Activated CD8-positive, alpha-beta memory T cell treated with anti-CD3 and anti-CD28 coated beads, Interleukin-2, amount 10 ng/mL, durations not matched to agents 7 days and 5 days (primary cell): ENCODE measurements around the gene DARS1. TPM values are rescaled to one million over a fixed set of nuclear protein-coding genes. Genes with fewer than 3 reads are reported as not detected.

Experiments used
- ATAC-seq: fragments of 150-1000 bp; cut with Tn5 transposase; one replicate; pipeline ENCODE4 v1.10.0; 2021; ENCODE audit warnings: moderate library complexity
- CTCF ChIA-PET: fragments of 350-600 bp; sonication (Branson Sonifier 250); formaldehyde crosslinking; loops from one replicate; lab custom pipeline; 2021; ENCODE audit warnings: antibody characterized with exemption; lab: Charles Lee
- DNase-seq: peaks from one replicate; pipeline ENCODE4 v3.0.0-alpha.2; 2020
- H3K27ac Mint-ChIP-seq: one replicate; pipeline ENCODE4 v1.8.0; 2021; ENCODE audit warnings: mild to moderate bottlenecking, mixed read lengths
- H3K27me3 Mint-ChIP-seq: one replicate; pipeline ENCODE4 v1.8.0; 2021; ENCODE audit warnings: mixed read lengths
- H3K36me3 Mint-ChIP-seq: one replicate; pipeline ENCODE4 v1.8.0; 2021; ENCODE audit warnings: mild to moderate bottlenecking, mixed read lengths
- H3K4me1 Mint-ChIP-seq: one replicate; pipeline ENCODE4 v1.8.0; 2021; ENCODE audit warnings: mixed read lengths
- H3K4me3 Mint-ChIP-seq: one replicate; pipeline ENCODE4 v1.8.0; 2021; ENCODE audit warnings: mild to moderate bottlenecking, moderate library complexity, mixed read lengths
- H3K9me3 Mint-ChIP-seq: one replicate; pipeline ENCODE4 v1.8.0; 2022; ENCODE audit warnings: low read depth, mixed read lengths
- total RNA-seq, 2 experiments: library from RNA; stranded (reverse); gene quantifications; one replicate each; pipeline ENCODE4 v1.2.3, GENCODE V29; 2021

Gene DARS1
- total RNA-seq, 2 experiments from 2014 or later: 94.0 to 109 TPM

GRCh38 chr2:135945526-135945925 lies 39.9 kb downstream of the DARS1 start:
- Mint-ChIP-seq H3K4me3 (no peak overlapping the region), H3K9me3 (peaks cover 3% of the 10 kb centered on the region), H3K27me3 (no peaks in the 10 kb centered on the region), H3K36me3 (peaks cover 55% of the 10 kb centered on the region), H3K27ac (no peak overlapping the region), H3K4me1 (peaks cover 42% of the 10 kb centered on the region)
- CTCF ChIA-PET: no interaction called here
- DNase-seq (no peak), ATAC-seq (no peak)

- no peak overlapping the region for H3K4me3 Mint-ChIP-seq
- H3K27ac Mint-ChIP-seq: no peak overlapping the region
- ATAC-seq: no peak
- no peak for DNase-seq
- H3K36me3 Mint-ChIP-seq: peaks cover 60% of the 10 kb centered on the region
- H3K9me3 Mint-ChIP-seq: peaks cover 3% of the 10 kb centered on the region
- peaks cover 40% of the 10 kb centered on the region for H3K4me1 Mint-ChIP-seq
- CTCF ChIA-PET: no interaction called here
- no peaks in the 10 kb centered on the region for H3K27me3 Mint-ChIP-seq
Observed at GRCh38 chr2:135944625-135945024, 40.8 kb downstream of the DARS1 start.

- peaks cover 30% of the 10 kb centered on the region for H3K4me1 Mint-ChIP-seq
- H3K9me3 Mint-ChIP-seq: peaks cover 3% of the 10 kb centered on the region
- no peak overlapping the region for H3K27ac Mint-ChIP-seq
- no peak overlapping the region for H3K4me3 Mint-ChIP-seq
- DNase-seq (no peak), ATAC-seq (no peak)
- CTCF ChIA-PET: interaction anchor here (0.7 kb wide), 1 partner anchor 29 kb away, joined by 3 read pairs; no protein-coding TSS in a partner anchor
- no peaks in the 10 kb centered on the region for H3K27me3 Mint-ChIP-seq
- H3K36me3 Mint-ChIP-seq: peaks cover 71% of the 10 kb centered on the region
Observed at GRCh38 chr2:135942936-135943688, 42.3 kb downstream of the DARS1 start.

GRCh38 chr2:135936524-135936923 lies 48.9 kb downstream of the DARS1 start:
- ATAC-seq (no peak), DNase-seq (no peak)

GRCh38 chr2:135935914-135936313 lies 49.5 kb downstream of the DARS1 start:
- ATAC-seq (no peak), DNase-seq (no peak)
- no peak overlapping the region for H3K4me3 Mint-ChIP-seq
- H3K4me1 Mint-ChIP-seq: peaks cover 50% of the 10 kb centered on the region
- no peak overlapping the region for H3K27ac Mint-ChIP-seq
- no peaks in the 10 kb centered on the region for H3K27me3 Mint-ChIP-seq
- CTCF ChIA-PET: interaction anchor here (2.3 kb wide), 1 partner anchor 22 kb away, joined by 5 read pairs; no protein-coding TSS in a partner anchor
- H3K36me3 Mint-ChIP-seq: peaks cover 72% of the 10 kb centered on the region
- H3K9me3 Mint-ChIP-seq: no peaks in the 10 kb centered on the region

More at GRCh38 chr2:135936524-135936923, 48.9 kb downstream of the DARS1 start:
- Mint-ChIP-seq H3K4me1 (peaks cover 46% of the 10 kb centered on the region), H3K36me3 (peaks cover 70% of the 10 kb centered on the region), H3K4me3 (no peak overlapping the region), H3K27ac (peak overlapping the region; percentile 28), H3K27me3 (no peaks in the 10 kb centered on the region), H3K9me3 (no peaks in the 10 kb centered on the region)
- CTCF ChIA-PET: no interaction called here

GRCh38 chr2:135931776-135932443 lies 53.5 kb downstream of the DARS1 start:
- CTCF ChIA-PET: interaction anchor here (0.6 to 1.7 kb wide), 4 partner anchors 16 to 444 kb away, joined by 3 to 4 read pairs (median 4); no protein-coding TSS in a partner anchor

GRCh38 chr2:135926605-135927004 lies 58.8 kb downstream of the DARS1 start:
- no peak for ATAC-seq
- H3K9me3 Mint-ChIP-seq: no peaks in the 10 kb centered on the region
- CTCF ChIA-PET: interaction anchor here (1.0 to 2.0 kb wide), 2 partner anchors 10 to 13 kb away, joined by 3 to 4 read pairs; no protein-coding TSS in a partner anchor
- H3K27ac Mint-ChIP-seq: no peak overlapping the region
- peaks cover 45% of the 10 kb centered on the region for H3K36me3 Mint-ChIP-seq
- peaks cover 6% of the 10 kb centered on the region for H3K4me1 Mint-ChIP-seq
- H3K27me3 Mint-ChIP-seq: no peaks in the 10 kb centered on the region
- DNase-seq: no peak
- no peak overlapping the region for H3K4me3 Mint-ChIP-seq

More at GRCh38 chr2:135931776-135932443, 53.5 kb downstream of the DARS1 start:
- Mint-ChIP-seq H3K27me3 (no peaks in the 10 kb centered on the region), H3K4me3 (no peak overlapping the region), H3K36me3 (peaks cover 65% of the 10 kb centered on the region), H3K27ac (peak overlapping the region; percentile 80), H3K4me1 (peaks cover 34% of the 10 kb centered on the region), H3K9me3 (no peaks in the 10 kb centered on the region)
- DNase-seq (no peak), ATAC-seq (peak; percentile 76)

- ATAC-seq (no peak), DNase-seq (no peak)
- H3K27ac Mint-ChIP-seq: no peak overlapping the region
- H3K4me1 Mint-ChIP-seq: peaks cover under 1% of the 10 kb centered on the region
- peaks cover 40% of the 10 kb centered on the region for H3K36me3 Mint-ChIP-seq
- no peaks in the 10 kb centered on the region for H3K9me3 Mint-ChIP-seq
- H3K4me3 Mint-ChIP-seq: no peak overlapping the region
- CTCF ChIA-PET: interaction anchor here (1.0 to 2.0 kb wide), 2 partner anchors 9 to 12 kb away, joined by 3 to 4 read pairs; no protein-coding TSS in a partner anchor
- no peaks in the 10 kb centered on the region for H3K27me3 Mint-ChIP-seq
Observed at GRCh38 chr2:135925571-135925970, 59.9 kb downstream of the DARS1 start.

- CTCF ChIA-PET: interaction anchor here (0.9 to 7.4 kb wide), 4 partner anchors 9 to 470 kb away, joined by 3 to 109 read pairs (median 52); no protein-coding TSS in a partner anchor
- no peak overlapping the region for H3K4me3 Mint-ChIP-seq
- DNase-seq (no peak), ATAC-seq (peak; percentile 53)
- H3K27ac Mint-ChIP-seq: peak overlapping the region; percentile 24
- H3K4me1 Mint-ChIP-seq: peaks cover 12% of the 10 kb centered on the region
- H3K36me3 Mint-ChIP-seq: peaks cover 16% of the 10 kb centered on the region
- H3K9me3 Mint-ChIP-seq: no peaks in the 10 kb centered on the region
- no peaks in the 10 kb centered on the region for H3K27me3 Mint-ChIP-seq
Observed at GRCh38 chr2:135916207-135916606, 69.2 kb downstream of the DARS1 start.

GRCh38 chr2:135914485-135914884 lies 70.9 kb downstream of the DARS1 start:
- Mint-ChIP-seq H3K27me3 (no peaks in the 10 kb centered on the region), H3K9me3 (no peaks in the 10 kb centered on the region), H3K4me3 (no peak overlapping the region), H3K4me1 (peaks cover 15% of the 10 kb centered on the region), H3K36me3 (peaks cover 24% of the 10 kb centered on the region), H3K27ac (no peak overlapping the region)
- no peak for ATAC-seq
- no peak for DNase-seq
- CTCF ChIA-PET: interaction anchor here (0.7 to 7.4 kb wide), 22 partner anchors 11 to 509 kb away, joined by 3 to 109 read pairs (median 4); no protein-coding TSS in a partner anchor

GRCh38 chr2:135913727-135914365 lies 71.6 kb downstream of the DARS1 start:
- no peak overlapping the region for H3K27ac Mint-ChIP-seq
- CTCF ChIA-PET: interaction anchor here (0.6 to 7.4 kb wide), 33 partner anchors 8 to 510 kb away, joined by 3 to 109 read pairs (median 4); no protein-coding TSS in a partner anchor
- no peak overlapping the region for H3K4me3 Mint-ChIP-seq
- ATAC-seq (peak; percentile 45), DNase-seq (peak; percentile 47)
- H3K27me3 Mint-ChIP-seq: no peaks in the 10 kb centered on the region
- peaks cover 15% of the 10 kb centered on the region for H3K4me1 Mint-ChIP-seq
- H3K36me3 Mint-ChIP-seq: peaks cover 27% of the 10 kb centered on the region
- no peaks in the 10 kb centered on the region for H3K9me3 Mint-ChIP-seq

GRCh38 chr2:135909976-135910375 lies 75.5 kb downstream of the DARS1 start:
- peaks cover 4% of the 10 kb centered on the region for H3K4me1 Mint-ChIP-seq
- DNase-seq (no peak), ATAC-seq (no peak)
- peaks cover 48% of the 10 kb centered on the region for H3K36me3 Mint-ChIP-seq
- H3K4me3 Mint-ChIP-seq: no peak overlapping the region
- H3K27me3 Mint-ChIP-seq: no peaks in the 10 kb centered on the region
- CTCF ChIA-PET: interaction anchor here (1.1 to 2.1 kb wide), 2 partner anchors 468 to 474 kb away, joined by 4 to 8 read pairs; no protein-coding TSS in a partner anchor
- H3K9me3 Mint-ChIP-seq: no peaks in the 10 kb centered on the region
- H3K27ac Mint-ChIP-seq: no peak overlapping the region

- H3K4me1 Mint-ChIP-seq: peaks cover 3% of the 10 kb centered on the region
- no peak for DNase-seq
- H3K36me3 Mint-ChIP-seq: peaks cover 50% of the 10 kb centered on the region
- H3K27me3 Mint-ChIP-seq: no peaks in the 10 kb centered on the region
- no peaks in the 10 kb centered on the region for H3K9me3 Mint-ChIP-seq
- H3K4me3 Mint-ChIP-seq: no peak overlapping the region
- H3K27ac Mint-ChIP-seq: no peak overlapping the region
- CTCF ChIA-PET: no interaction called here
- ATAC-seq: no peak
Observed at GRCh38 chr2:135905679-135906078, 79.7 kb downstream of the DARS1 start.
